HepG2 (cell line): ENCODE data around the gene PDCD1LG2. TPM values are rescaled to one million over a fixed set of nuclear protein-coding genes. Genes with fewer than 3 reads are reported as not detected.

Experiments used
- ATAC-seq: fragments of 200-7000 bp; cut with Tn5 transposase; 3 replicates; pipeline ENCODE4 v1.9.1; 2020; ENCODE audit warnings: mild to moderate bottlenecking, moderate library complexity
- BruUV-seq: library from RNA; stranded (reverse); fragments of 400-500 nt; replicated peaks from 2 replicates; lab custom pipeline; 2021; lab: Mats Ljungman, UMichigan
- CTCF ChIA-PET: fragments of 300-600 bp; formaldehyde crosslinking; extraction: SDS; loops from one replicate; lab custom pipeline; 2021; ENCODE audit warnings: low total read pairs, inconsistent platforms, low intra/inter-chr PET ratio; lab: Yijun Ruan, JAX
- POLR2A ChIA-PET: fragments of 350-600 bp; sonication (Branson Sonifier 250); formaldehyde crosslinking; loops from one replicate; lab custom pipeline; 2020; ENCODE audit warnings: antibody characterized with exemption, inconsistent platforms; lab: Yijun Ruan, JAX
- DNase-seq: peaks from one replicate; pipeline ENCODE4 v3.0.0-alpha.2; 2015; ENCODE audit warnings: low spot score
- FAIRE-seq: peaks from 3 replicates; lab custom pipeline; 2011; peaks lifted over from hg19 to GRCh38; lab: Jason Lieb, UNC
- H2AFZ ChIP-seq: one replicate; pipeline ENCODE4 v1.6.1; 2011; ENCODE audit warnings: low read length, inconsistent platforms
- H3K27ac ChIP-seq: fragments of 300-600 bp; 3 replicates; pipeline ENCODE4 v1.8.0; 2011; ENCODE audit warnings: mixed run types, mild to moderate bottlenecking, mixed read lengths, low read length, inconsistent platforms; ENCODE audit not compliant: insufficient read depth; ENCODE audit errors: extremely low read length
- H3K27me3 ChIP-seq, 2 experiments: fragments of 200-600 bp in 1 of 2; 2 replicates in 1 of 2; 3 replicates in 1 of 2; pipeline versions ENCODE4 v1.6.0 to v1.8.0; 2011; ENCODE audit warnings: low read length in 2 of 2, mild to moderate bottlenecking in 2 of 2, moderate library complexity in 2 of 2, inconsistent platforms in 1 of 2; ENCODE audit not compliant: insufficient read depth in 2 of 2, control insufficient read depth in 1 of 2
- H3K36me3 ChIP-seq, 2 experiments: fragments of 200-600 bp in 1 of 2; replicated peaks in 1 of 2; 2 replicates in 1 of 2; 3 replicates in 1 of 2; pipeline versions ENCODE4 v1.5.1 to v1.8.0; 2011; ENCODE audit warnings: low read length in 2 of 2, inconsistent platforms in 1 of 2; ENCODE audit not compliant: insufficient read depth in 2 of 2, control insufficient read depth in 1 of 2
- H3K4me1 ChIP-seq: 2 replicates; pipeline ENCODE4 v1.5.1; 2012; ENCODE audit warnings: low read length, inconsistent platforms; ENCODE audit not compliant: insufficient read depth
- H3K4me2 ChIP-seq: 2 replicates; pipeline ENCODE4 v1.6.0; 2011; ENCODE audit warnings: low read depth, low read length, inconsistent platforms
- H3K4me3 ChIP-seq, 3 experiments: fragments of 200-600 bp in 1 of 3; sonication (generic), shearing (Covaris generic) in 1 of 3; replicated peaks in 1 of 3; 2 replicates each; pipeline ENCODE4 v1.5.1; 2011 to 2016; ENCODE audit warnings: low read length in 3 of 3, inconsistent platforms in 2 of 3, low read depth in 2 of 3, mild to moderate bottlenecking in 2 of 3, control low read depth in 1 of 3, mixed read lengths in 1 of 3; ENCODE audit not compliant: insufficient read depth in 1 of 3
- H3K79me2 ChIP-seq: one replicate; pipeline ENCODE4 v1.6.1; 2011; ENCODE audit warnings: low read length, inconsistent platforms; ENCODE audit not compliant: insufficient read depth
- H3K9ac ChIP-seq: 2 replicates; pipeline ENCODE4 v1.6.0; 2011; ENCODE audit warnings: mild to moderate bottlenecking, low read depth, low read length, inconsistent platforms; ENCODE audit not compliant: insufficient read depth
- H3K9me3 ChIP-seq: 2 replicates; pipeline ENCODE4 v1.5.1; 2012; ENCODE audit warnings: mild to moderate bottlenecking, low read length
- H4K20me1 ChIP-seq: 2 replicates; pipeline ENCODE4 v1.6.0; 2011; ENCODE audit warnings: inconsistent platforms, mild to moderate bottlenecking, low read length, moderate library complexity; ENCODE audit not compliant: insufficient read depth
- CCAR2 ChIP-seq: fragments of 200-400 bp; formaldehyde crosslinking; optimal IDR thresholded peaks from 2 replicates; pipeline ENCODE3; 2018; ENCODE audit warnings: low read depth, mild to moderate bottlenecking, low read length, moderate library complexity
- EEA1 ChIP-seq: sonication (generic); formaldehyde crosslinking; IDR thresholded peaks from 2 replicates; pipeline ENCODE4 v1.5.1; 2020; ENCODE audit warnings: mild to moderate bottlenecking, missing genetic modification reagents, borderline replicate concordance
- FOSL2 ChIP-seq: sonication (generic); formaldehyde crosslinking; IDR thresholded peaks from 2 replicates; pipeline ENCODE4 v1.4.0; 2020; ENCODE audit warnings: missing genetic modification reagents
- FOXA3 ChIP-seq: IDR thresholded peaks from 2 replicates; pipeline ENCODE4 v1.6.1; 2016; ENCODE audit warnings: missing genetic modification reagents, missing compliant biosample characterization
- GATAD2A ChIP-seq: IDR thresholded peaks from 2 replicates; pipeline ENCODE4 v1.6.1; 2016
- KLF16 ChIP-seq, 2 experiments: sonication (generic) in 1 of 2; formaldehyde crosslinking in 1 of 2; IDR thresholded peaks; 2 replicates each; pipeline versions ENCODE4 v1.6.1 to v1.8.0; 2016 to 2023; ENCODE audit warnings: missing genetic modification reagents in 2 of 2, missing compliant biosample characterization in 1 of 2
- MAFF ChIP-seq: IDR thresholded peaks from 2 replicates; pipeline ENCODE4 v1.6.1; 2011; ENCODE audit warnings: low read depth, low read length, improper control_type of control experiment
- MTERF4 ChIP-seq: sonication (generic); formaldehyde crosslinking; IDR thresholded peaks from 2 replicates; pipeline ENCODE4 v1.8.0; 2023; ENCODE audit warnings: mild to moderate bottlenecking, missing genetic modification reagents
- NONO ChIP-seq, 2 experiments: fragments of 450-650 bp in 1 of 2; sonication (generic) in 1 of 2; formaldehyde crosslinking in 1 of 2; IDR thresholded peaks in 1 of 2; conservative IDR thresholded peaks in 1 of 2; 2 replicates each; pipeline versions ENCODE4 v1.6.1 to v1.8.0; 2017 to 2022; ENCODE audit warnings: mild to moderate bottlenecking in 1 of 2, missing genetic modification reagents in 1 of 2, moderate library complexity in 1 of 2
- SRSF1 ChIP-seq: fragments of 200-400 bp; formaldehyde crosslinking; optimal IDR thresholded peaks from 2 replicates; pipeline ENCODE3; 2017; ENCODE audit warnings: mild to moderate bottlenecking, low read depth, low read length, moderate library complexity
- STAG1 ChIP-seq: sonication (generic); formaldehyde crosslinking; IDR thresholded peaks from 2 replicates; pipeline ENCODE4 v1.4.0; 2020; ENCODE audit warnings: missing genetic modification reagents
- ZFP1 ChIP-seq: IDR thresholded peaks from 2 replicates; pipeline ENCODE4 v1.6.1; 2016
- ZNF10 ChIP-seq: sonication (generic); formaldehyde crosslinking; IDR thresholded peaks from 2 replicates; pipeline ENCODE4 v1.4.0; 2020; ENCODE audit warnings: mild to moderate bottlenecking, low read depth, missing genetic modification reagents, borderline replicate concordance
- ZNF292 ChIP-seq: sonication (generic); formaldehyde crosslinking; IDR thresholded peaks from 2 replicates; pipeline ENCODE4 v1.8.1; 2022; ENCODE audit warnings: mild to moderate bottlenecking, low read depth, missing genetic modification reagents, borderline replicate concordance
- ZNF331 ChIP-seq: sonication (generic); formaldehyde crosslinking; IDR thresholded peaks from 2 replicates; pipeline ENCODE4 v1.4.0; 2020; ENCODE audit warnings: missing genetic modification reagents
- ZNF605 ChIP-seq: sonication (generic); formaldehyde crosslinking; IDR thresholded peaks from 2 replicates; pipeline ENCODE4 v1.8.0; 2022; ENCODE audit warnings: mild to moderate bottlenecking, missing genetic modification reagents
- ZNF713 ChIP-seq: sonication (generic); formaldehyde crosslinking; IDR thresholded peaks from 2 replicates; pipeline ENCODE4 v1.4.0; 2020; ENCODE audit warnings: mild to moderate bottlenecking, missing genetic modification reagents
- ZNF747 ChIP-seq: sonication (generic); formaldehyde crosslinking; IDR thresholded peaks from 2 replicates; pipeline ENCODE4 v1.8.1; 2023; ENCODE audit warnings: missing genetic modification reagents, mild to moderate bottlenecking, borderline replicate concordance
- WGBS: methylation state at CpG from one replicate; pipeline ENCODE4 v1.1.6; 2017; ENCODE audit warnings: low lambda C conversion rate; 5-methylcytosine and 5-hydroxymethylcytosine counted together
- in situ Hi-C: cut with HindIII; loops from 2 replicates; pipeline ENCODE4 v1.10.0; 2017; ENCODE audit warnings: low pct_unique_long_range_greater_than_20kb; ENCODE audit not compliant: extremely low pct_ligation_motif_present
- intact Hi-C: fragments of 100-400 bp; cut with micrococcal nuclease; formaldehyde crosslinking; loops from one replicate; pipeline ENCODE4 v1.10.0; 2022; ENCODE audit not compliant: unreplicated experiment
- polyA plus RNA-seq, 8 experiments: library from polyadenylated mRNA; depleted of rRNA in 3 of 8; stranded (reverse) in 7 of 8; unstranded in 1 of 8; fragments of >200 nt; fragmentation: Illumina TruSeq in 4 of 8; extraction: Trizol in 4 of 8; gene quantifications; 2 replicates each; pipeline versions ENCODE4 v1.2.1 to v1.2.3, GENCODE V29; 2011 to 2016; ENCODE audit warnings: low read depth in 4 of 8, missing spikeins in 1 of 8, mixed read lengths in 1 of 8; ENCODE audit not compliant: insufficient read depth in 1 of 8
- total RNA-seq, 5 experiments: library from RNA; depleted of rRNA; stranded (reverse); fragments of >200 nt; fragmentation: Illumina TruSeq; extraction: Trizol; gene quantifications; 2 replicates each; pipeline ENCODE4 v1.2.3, GENCODE V29; 2016; ENCODE audit warnings: low read depth in 1 of 5
- TF ChIP-seq, protein P1 (sequence below): sonication (generic); formaldehyde crosslinking; IDR thresholded peaks from 2 replicates; pipeline ENCODE4 v1.9.0; 2021; ENCODE audit warnings: missing genetic modification reagents, mild to moderate bottlenecking, borderline replicate concordance
- TF ChIP-seq, protein P2 (sequence below): sonication (generic); formaldehyde crosslinking; IDR thresholded peaks from 2 replicates; pipeline ENCODE4 v1.5.0; 2020; ENCODE audit warnings: mild to moderate bottlenecking, missing genetic modification reagents

The PDCD1LG2 gene
- total and polyA plus RNA-seq, 2 of the 13 experiments (the other 11 are each of a cell fraction or from before 2014, with no cell fraction given): not detected

- TF ChIP-seq STAG1 (CRISPR knock-in tag): no peak
- TF ChIP-seq ZNF605: no peak
- TF ChIP-seq, protein P1, sequence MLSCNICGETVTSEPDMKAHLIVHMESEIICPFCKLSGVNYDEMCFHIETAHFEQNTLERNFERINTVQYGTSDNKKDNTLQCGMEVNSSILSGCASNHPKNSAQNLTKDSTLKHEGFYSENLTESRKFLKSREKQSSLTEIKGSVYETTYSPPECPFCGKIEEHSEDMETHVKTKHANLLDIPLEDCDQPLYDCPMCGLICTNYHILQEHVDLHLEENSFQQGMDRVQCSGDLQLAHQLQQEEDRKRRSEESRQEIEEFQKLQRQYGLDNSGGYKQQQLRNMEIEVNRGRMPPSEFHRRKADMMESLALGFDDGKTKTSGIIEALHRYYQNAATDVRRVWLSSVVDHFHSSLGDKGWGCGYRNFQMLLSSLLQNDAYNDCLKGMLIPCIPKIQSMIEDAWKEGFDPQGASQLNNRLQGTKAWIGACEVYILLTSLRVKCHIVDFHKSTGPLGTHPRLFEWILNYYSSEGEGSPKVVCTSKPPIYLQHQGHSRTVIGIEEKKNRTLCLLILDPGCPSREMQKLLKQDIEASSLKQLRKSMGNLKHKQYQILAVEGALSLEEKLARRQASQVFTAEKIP (CRISPR knock-in tag): no peak
- TF ChIP-seq SRSF1: no peak
- no peak for TF ChIP-seq ZFP1 (CRISPR knock-in tag)
- TF ChIP-seq FOXA3 (CRISPR knock-in tag): no peak
- no peak for TF ChIP-seq ZNF713 (CRISPR knock-in tag)
- TF ChIP-seq CCAR2: no peak
- no peak for TF ChIP-seq EEA1 (CRISPR knock-in tag)
Observed at GRCh38 chr9:5586391-5586802, 76.1 kb downstream of the PDCD1LG2 start (continued).

- CTCF ChIA-PET: no interaction called here
- FAIRE-seq: no peak
- TF ChIP-seq ZNF331 (CRISPR knock-in tag) (no peak), GATAD2A (no peak), NONO (IDR thresholded peaks at IDR 0.05) (no peak), NONO (CRISPR knock-in tag; conservative IDR thresholded peaks at IDR 0.05) (no peak), ZNF747 (CRISPR knock-in tag) (no peak), MTERF4 (no peak), MAFF (no peak), ZNF292 (CRISPR knock-in tag) (no peak), FOSL2 (CRISPR knock-in tag) (no peak), KLF16 (CRISPR knock-in tag; IDR thresholded peaks at IDR 0.05) (no peak), ZNF10 (CRISPR knock-in tag) (no peak)
- TF ChIP-seq, protein P2, sequence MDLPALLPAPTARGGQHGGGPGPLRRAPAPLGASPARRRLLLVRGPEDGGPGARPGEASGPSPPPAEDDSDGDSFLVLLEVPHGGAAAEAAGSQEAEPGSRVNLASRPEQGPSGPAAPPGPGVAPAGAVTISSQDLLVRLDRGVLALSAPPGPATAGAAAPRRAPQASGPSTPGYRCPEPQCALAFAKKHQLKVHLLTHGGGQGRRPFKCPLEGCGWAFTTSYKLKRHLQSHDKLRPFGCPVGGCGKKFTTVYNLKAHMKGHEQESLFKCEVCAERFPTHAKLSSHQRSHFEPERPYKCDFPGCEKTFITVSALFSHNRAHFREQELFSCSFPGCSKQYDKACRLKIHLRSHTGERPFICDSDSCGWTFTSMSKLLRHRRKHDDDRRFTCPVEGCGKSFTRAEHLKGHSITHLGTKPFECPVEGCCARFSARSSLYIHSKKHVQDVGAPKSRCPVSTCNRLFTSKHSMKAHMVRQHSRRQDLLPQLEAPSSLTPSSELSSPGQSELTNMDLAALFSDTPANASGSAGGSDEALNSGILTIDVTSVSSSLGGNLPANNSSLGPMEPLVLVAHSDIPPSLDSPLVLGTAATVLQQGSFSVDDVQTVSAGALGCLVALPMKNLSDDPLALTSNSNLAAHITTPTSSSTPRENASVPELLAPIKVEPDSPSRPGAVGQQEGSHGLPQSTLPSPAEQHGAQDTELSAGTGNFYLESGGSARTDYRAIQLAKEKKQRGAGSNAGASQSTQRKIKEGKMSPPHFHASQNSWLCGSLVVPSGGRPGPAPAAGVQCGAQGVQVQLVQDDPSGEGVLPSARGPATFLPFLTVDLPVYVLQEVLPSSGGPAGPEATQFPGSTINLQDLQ (CRISPR knock-in tag): no peak
Observed at GRCh38 chr9:5587024-5587423, 76.7 kb downstream of the PDCD1LG2 start.

More at GRCh38 chr9:5587024-5587423, 76.7 kb downstream of the PDCD1LG2 start:
- Histone ChIP-seq H3K4me3 (no peak overlapping the region), H3K36me3 (no peaks in the 10 kb centered on the region), H3K4me1 (no peaks in the 10 kb centered on the region), H3K27me3 (no peaks in the 10 kb centered on the region), H3K4me2 (no peak overlapping the region), H2AFZ (no peak overlapping the region), H4K20me1 (no peaks in the 10 kb centered on the region), H3K9ac (no peak overlapping the region), H3K9me3 (no peaks in the 10 kb centered on the region), H3K79me2 (no peaks in the 10 kb centered on the region), H3K27ac (no peak overlapping the region)
- POLR2A ChIA-PET: no interaction called here
- intact Hi-C loops (no loop called here), in situ Hi-C loops (loop anchor here (25.0 kb wide), 1 partner anchor 825 kb away; no protein-coding TSS in a partner anchor)
- ATAC-seq (no peak), DNase-seq (no peak)
- no TSS peak for BruUV-seq
- WGBS: 36% methylated on average over 1 of the region's 1 CpG
